HG03103 (cell line): Measurements from ENCODE around the gene CCDC3.
"Not testable (repeated sequence)": the region's sequence is repeated elsewhere in the genome, so short reads cannot be mapped to it uniquely, and the experiment has no call there.

Experiments
- ATAC-seq: cut with Tn5 transposase; IDR thresholded peaks from one replicate; pipeline ENCODE4 v1.9.1; 2021; ENCODE audit warnings: low read depth; ENCODE audit not compliant: unreplicated experiment

The CCDC3 gene

DNA sequence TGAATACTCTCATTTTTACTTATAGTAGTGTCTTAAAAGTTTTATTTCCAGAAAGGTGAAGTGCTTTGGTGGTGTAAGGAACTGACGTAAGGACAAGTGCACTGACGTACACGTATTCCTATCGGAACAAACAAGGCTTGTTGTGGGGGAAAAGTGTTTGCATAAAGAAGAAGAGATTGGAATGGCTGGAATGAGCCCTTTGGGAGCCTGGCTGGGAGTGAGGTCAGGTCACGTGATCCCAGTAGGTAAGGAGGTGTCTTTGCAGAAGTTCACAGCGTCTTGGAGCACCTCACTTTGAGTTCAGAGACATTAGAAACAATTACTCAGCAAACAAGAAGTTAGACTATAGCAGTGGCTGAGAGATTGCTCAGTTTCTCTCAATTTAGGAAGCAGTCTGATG, 104.2 kb downstream of the CCDC3 start:
- no peak for ATAC-seq

DNA sequence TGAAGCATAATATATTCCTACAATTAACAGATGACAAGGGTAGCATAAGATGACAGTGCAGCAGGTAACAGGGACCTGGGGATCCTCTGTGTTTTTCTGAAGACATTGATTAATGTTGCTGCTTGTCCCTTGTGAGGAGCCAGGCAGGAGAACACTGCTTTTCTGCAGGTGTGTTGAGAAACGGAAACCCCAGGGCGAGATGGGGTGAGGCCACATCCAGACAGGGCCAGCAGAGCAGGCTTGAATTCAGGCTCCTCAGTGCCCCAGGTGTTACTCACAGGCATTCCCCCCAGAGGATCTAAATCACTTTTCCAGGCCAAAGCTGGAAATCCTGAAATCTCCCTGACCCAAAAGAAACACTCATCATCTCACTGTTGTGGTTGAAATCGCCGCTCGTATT, 105.3 kb downstream of the CCDC3 start:
- no peak for ATAC-seq

GRCh38 chr10:12892924-12893323, 108.6 kb downstream of the CCDC3 start:
- ATAC-seq: no peak

- no peak for ATAC-seq
Measured at GRCh38 chr10:12890958-12891357, 110.6 kb downstream of the CCDC3 start.

DNA sequence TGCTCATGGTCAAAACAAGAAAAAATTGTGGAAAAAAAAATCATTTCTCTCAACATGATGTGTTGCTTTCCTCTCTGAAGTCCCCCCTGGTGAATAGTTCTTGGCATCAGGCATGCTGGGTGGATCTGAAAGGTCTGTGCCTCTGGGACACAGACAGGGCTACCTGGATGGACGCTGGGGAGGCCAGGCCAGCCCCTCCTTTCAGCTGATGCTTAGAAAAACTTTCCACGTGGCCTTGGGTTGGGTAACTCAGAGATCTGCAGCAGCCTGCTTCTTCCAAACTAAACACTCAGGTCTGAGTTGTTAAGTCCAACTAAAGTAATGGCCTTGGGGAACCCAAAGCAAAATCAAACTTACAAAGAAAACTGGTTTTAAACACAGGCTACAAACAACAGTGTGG, 113.0 kb downstream of the CCDC3 start:
- ATAC-seq: no peak

DNA sequence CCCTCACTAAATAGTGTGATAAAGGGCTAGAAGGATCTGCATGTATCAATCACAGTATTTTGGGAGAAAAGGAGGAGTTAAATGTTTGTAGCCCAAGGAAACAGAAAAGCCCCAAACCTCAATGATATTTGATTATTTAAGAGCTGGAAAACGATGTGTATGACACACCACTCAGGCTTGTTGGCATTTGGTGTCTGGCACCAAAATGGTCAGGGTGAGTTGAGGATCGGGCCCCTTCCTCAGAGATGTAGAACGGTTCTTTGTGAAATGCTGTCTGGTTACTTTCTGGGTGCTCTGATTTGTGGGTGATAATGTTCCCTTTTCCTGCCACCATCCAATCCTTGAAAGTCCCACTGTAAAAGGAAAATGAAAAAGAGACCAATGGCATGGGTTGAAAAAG, 113.7 kb downstream of the CCDC3 start:
- no peak for ATAC-seq

DNA sequence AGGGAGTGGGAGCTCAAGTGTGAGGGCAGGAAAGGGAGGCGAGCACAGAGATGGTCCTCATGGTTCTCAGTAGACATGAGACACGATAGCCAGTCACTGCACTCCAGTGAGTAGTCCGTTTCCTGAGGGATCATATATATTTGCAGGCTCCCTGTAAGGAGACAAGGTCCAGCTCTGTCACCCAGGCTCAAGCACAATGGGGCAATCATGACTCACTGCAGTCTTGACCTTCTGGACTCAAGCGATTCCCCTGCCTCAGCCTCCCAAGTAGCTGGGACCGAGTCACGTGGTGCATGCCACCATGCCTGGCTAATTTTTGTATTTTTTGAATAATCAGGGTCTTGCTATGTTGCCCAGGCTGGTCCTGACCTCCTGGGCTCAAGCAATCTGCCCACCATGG, 116.7 kb downstream of the CCDC3 start:
- ATAC-seq: no peak

GRCh38 chr10:12880423-12880822, 121.1 kb downstream of the CCDC3 start:
- ATAC-seq: no peak

DNA sequence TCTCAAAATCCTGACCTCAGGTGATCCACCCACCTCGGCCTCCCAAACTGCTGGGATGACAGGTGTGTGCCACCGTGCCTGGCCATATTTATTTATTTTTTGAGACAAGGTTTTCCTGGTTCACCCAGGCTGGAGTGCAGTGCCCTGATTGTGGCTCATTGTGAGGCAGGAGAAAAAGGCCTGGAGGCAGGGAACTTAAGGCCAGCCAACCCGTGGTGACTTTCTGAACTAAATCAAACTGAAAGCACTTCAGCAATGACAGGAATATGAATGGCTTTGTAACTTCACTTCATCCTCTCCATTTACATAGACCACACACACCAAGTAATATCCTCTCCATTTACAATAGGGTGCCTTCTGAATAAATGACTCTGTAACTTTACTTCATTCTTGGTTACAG, 124.4 kb downstream of the CCDC3 start:
- no peak for ATAC-seq

- no peak for ATAC-seq
Measured at GRCh38 chr10:12876266-12876665, 125.2 kb downstream of the CCDC3 start.

DNA sequence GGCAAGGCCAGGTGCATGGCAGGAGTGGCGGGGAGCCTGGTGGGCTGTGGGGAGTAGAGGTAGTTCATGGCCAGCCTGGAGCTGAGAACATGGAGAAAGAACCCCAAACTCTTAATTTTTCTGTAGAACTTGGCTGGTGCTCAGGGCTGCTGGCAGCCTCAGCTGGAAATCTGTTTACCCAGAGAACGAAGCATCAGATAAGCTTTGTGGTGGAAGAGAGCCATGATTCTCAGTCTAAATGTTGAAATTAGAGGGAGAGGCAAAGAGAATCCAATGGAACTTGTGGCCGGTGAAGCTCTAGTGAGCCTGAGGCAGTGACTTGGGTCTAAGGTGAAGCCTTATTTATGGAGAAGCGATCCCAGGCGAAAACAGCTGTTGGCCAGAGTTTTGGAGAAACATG, 126.4 kb downstream of the CCDC3 start:
- no peak for ATAC-seq

- ATAC-seq: no peak
Measured at GRCh38 chr10:12874501-12874900, 127.0 kb downstream of the CCDC3 start.

DNA sequence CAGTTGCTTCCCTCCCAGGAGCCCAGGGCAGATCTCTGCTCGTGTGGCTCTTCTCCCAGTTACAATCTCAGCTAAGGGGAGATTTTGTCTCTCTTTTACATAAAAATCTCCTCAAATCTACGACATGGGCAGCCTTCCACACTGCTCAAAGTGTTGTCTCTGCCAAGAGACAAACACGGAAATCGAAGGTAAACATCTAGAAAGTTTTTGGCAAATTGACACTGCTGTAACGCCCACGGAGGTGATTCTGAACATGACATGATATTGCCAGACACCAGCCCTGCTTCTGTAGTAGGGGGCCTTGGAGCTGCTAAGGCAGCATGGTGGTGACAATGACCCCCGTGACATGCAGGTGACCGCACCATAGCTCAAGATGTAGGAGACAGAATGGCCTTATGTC, 128.3 kb downstream of the CCDC3 start:
- ATAC-seq: no peak

- ATAC-seq: no peak
Measured at GRCh38 chr10:12872577-12872976, 128.9 kb downstream of the CCDC3 start.

GRCh38 chr10:12869427-12869826, 132.1 kb downstream of the CCDC3 start:
- no peak for ATAC-seq

GRCh38 chr10:12868229-12868628, 133.3 kb downstream of the CCDC3 start:
- no peak for ATAC-seq

- ATAC-seq: not testable (repeated sequence)
Measured at GRCh38 chr10:12865515-12865914, 136.0 kb downstream of the CCDC3 start.

DNA sequence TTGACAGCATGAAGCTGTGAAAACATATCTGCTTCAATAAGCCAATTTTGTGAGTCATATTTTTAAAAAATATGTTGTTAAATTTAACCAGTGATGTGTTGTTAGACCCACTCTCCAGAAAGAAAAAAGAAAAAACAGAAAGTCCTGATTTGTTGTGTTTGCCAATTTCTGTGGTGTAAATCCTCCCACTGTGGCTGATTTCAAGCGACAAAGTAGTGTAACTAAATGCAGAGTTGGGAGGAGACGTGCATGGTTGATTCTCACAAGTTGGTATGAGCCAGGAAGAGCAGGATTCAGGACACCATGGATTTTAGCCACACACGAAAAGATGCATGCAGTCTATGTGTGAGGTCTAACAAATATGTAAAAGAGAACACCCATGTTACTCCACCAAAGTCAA, 139.1 kb downstream of the CCDC3 start:
- no peak for ATAC-seq

DNA sequence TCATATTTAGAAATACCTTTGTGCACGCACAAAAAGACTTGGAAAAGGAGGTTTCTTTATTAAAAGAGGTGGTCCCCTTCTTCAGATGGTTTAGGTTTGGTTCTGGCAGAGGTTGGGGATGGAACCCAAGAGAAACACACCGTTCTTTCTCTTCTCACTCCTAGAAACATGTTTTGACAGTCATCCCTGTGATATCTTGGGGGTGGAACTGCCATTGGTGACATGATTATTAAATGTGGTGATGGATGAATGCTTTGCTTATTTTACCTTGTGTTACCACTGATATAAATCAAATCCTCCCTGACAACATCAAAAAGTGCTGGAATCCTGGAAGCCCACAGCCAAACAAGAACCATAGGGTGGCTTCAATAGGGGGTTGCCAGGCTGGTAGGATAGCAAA, 146.5 kb downstream of the CCDC3 start:
- ATAC-seq: no peak

DNA sequence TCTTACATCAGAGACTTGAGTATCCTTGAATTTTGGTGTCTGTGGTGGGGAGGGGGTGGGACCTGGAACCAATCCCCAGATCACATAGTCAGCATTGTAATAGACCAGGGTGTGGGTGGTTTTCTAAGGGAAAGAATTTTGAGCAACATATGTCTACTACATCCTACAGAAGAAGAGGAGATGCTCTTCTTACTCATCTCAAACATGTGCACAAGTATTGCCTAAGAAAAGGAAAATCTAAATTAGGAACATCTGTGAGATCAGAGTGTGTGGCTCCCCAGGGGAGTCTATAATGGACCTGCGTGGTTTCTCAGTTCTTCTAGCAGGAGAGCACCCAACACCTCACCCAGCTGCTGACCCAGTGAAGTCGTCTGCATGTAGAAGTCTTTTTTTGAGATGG, 148.8 kb downstream of the CCDC3 start:
- no peak for ATAC-seq

GRCh38 chr10:12849319-12850181, 152.0 kb downstream of the CCDC3 start:
- ATAC-seq: no peak

- ATAC-seq: no peak
Measured at GRCh38 chr10:12848439-12849173, 152.9 kb downstream of the CCDC3 start.
